WTC11 (cell line): Measurements from ENCODE around the gene ACOXL. TPM values are rescaled to one million over a fixed set of nuclear protein-coding genes. Genes with fewer than 3 reads are reported as not detected.

ENCODE experiments used
- ATAC-seq: fragments of 200-7000 bp; cut with Tn5 transposase; 2 replicates; pipeline ENCODE4 v1.10.0; 2021; ENCODE audit warnings: mild to moderate bottlenecking, moderate library complexity
- CTCF ChIA-PET: fragments of 300-600 bp; sonication (Branson Sonifier 250); formaldehyde crosslinking; loops from one replicate; lab custom pipeline; 2021; ENCODE audit warnings: antibody characterized with exemption; lab: Charles Lee
- POLR2A ChIA-PET: fragments of 350-600 bp; sonication (Branson Sonifier 250); formaldehyde crosslinking; loops from one replicate; lab custom pipeline; 2021; ENCODE audit warnings: antibody characterized with exemption; lab: Charles Lee
- DNase-seq: peaks from one replicate; pipeline ENCODE4 v3.0.0; 2021; ENCODE audit warnings: low spot score
- H3K27ac Mint-ChIP-seq: 2 replicates; pipeline ENCODE4 v1.8.0; 2021; ENCODE audit warnings: mixed read lengths
- H3K27me3 Mint-ChIP-seq: 2 replicates; pipeline ENCODE4 v1.8.0; 2021; ENCODE audit warnings: low read depth, mild to moderate bottlenecking, moderate library complexity, mixed read lengths
- H3K36me3 Mint-ChIP-seq: 2 replicates; pipeline ENCODE4 v1.8.0; 2021; ENCODE audit warnings: mixed read lengths
- H3K4me1 Mint-ChIP-seq: 2 replicates; pipeline ENCODE4 v1.8.0; 2022; ENCODE audit warnings: mixed read lengths
- H3K4me3 Mint-ChIP-seq: 2 replicates; pipeline ENCODE4 v1.8.0; 2021; ENCODE audit warnings: mild to moderate bottlenecking, moderate library complexity, mixed read lengths
- H3K9me3 Mint-ChIP-seq: 2 replicates; pipeline ENCODE4 v1.8.0; 2021; ENCODE audit warnings: mixed read lengths
- ATF2 ChIP-seq: sonication (generic); formaldehyde crosslinking; IDR thresholded peaks from 2 replicates; pipeline ENCODE4 v1.8.1; 2022; ENCODE audit warnings: low read depth, missing genetic modification reagents, borderline replicate concordance
- ATF3 ChIP-seq: sonication (generic); formaldehyde crosslinking; conservative IDR thresholded peaks from 2 replicates; pipeline ENCODE4 v1.8.1; 2022; ENCODE audit warnings: mild to moderate bottlenecking, missing genetic modification reagents
- E2F5 ChIP-seq: sonication (generic); formaldehyde crosslinking; IDR thresholded peaks from 2 replicates; pipeline ENCODE4 v1.8.1; 2022; ENCODE audit warnings: mild to moderate bottlenecking, moderate library complexity, missing genetic modification reagents
- EMX1 ChIP-seq: fragments of 250-450 bp; sonication (Bioruptor Pico); IDR thresholded peaks from 2 replicates; pipeline ENCODE4 v1.8.0; 2021; ENCODE audit warnings: mild to moderate bottlenecking
- ESRRA ChIP-seq: sonication (generic); formaldehyde crosslinking; IDR thresholded peaks from 2 replicates; pipeline ENCODE4 v1.8.1; 2022; ENCODE audit warnings: mild to moderate bottlenecking, missing genetic modification reagents, borderline replicate concordance
- FOXP4 ChIP-seq: sonication (generic); formaldehyde crosslinking; IDR thresholded peaks from 2 replicates; pipeline ENCODE4 v1.8.0; 2022; ENCODE audit warnings: mild to moderate bottlenecking, missing genetic modification reagents
- MYBL2 ChIP-seq: sonication (generic); formaldehyde crosslinking; IDR thresholded peaks from 2 replicates; pipeline ENCODE4 v1.8.1; 2023; ENCODE audit warnings: mild to moderate bottlenecking, moderate library complexity, missing genetic modification reagents
- NFE2L1 ChIP-seq: sonication (generic); formaldehyde crosslinking; IDR thresholded peaks from 2 replicates; pipeline ENCODE4 v1.8.1; 2023; ENCODE audit warnings: missing genetic modification reagents
- PRRX2 ChIP-seq: fragments of 250-450 bp; sonication (Bioruptor Pico); IDR thresholded peaks from 2 replicates; pipeline ENCODE4 v1.8.0; 2021; ENCODE audit warnings: mild to moderate bottlenecking
- RORB ChIP-seq: fragments of 250-450 bp; sonication (Bioruptor Pico); IDR thresholded peaks from 2 replicates; pipeline ENCODE4 v1.9.0; 2021; ENCODE audit warnings: mild to moderate bottlenecking
- TCF7 ChIP-seq: sonication (generic); formaldehyde crosslinking; IDR thresholded peaks from 2 replicates; pipeline ENCODE4 v1.8.0; 2022; ENCODE audit warnings: mild to moderate bottlenecking, low read depth, missing genetic modification reagents, moderate library complexity
- TP53 ChIP-seq: sonication (generic); formaldehyde crosslinking; IDR thresholded peaks from 2 replicates; pipeline ENCODE4 v1.8.1; 2023; ENCODE audit warnings: mild to moderate bottlenecking, missing genetic modification reagents
- USF1 ChIP-seq: sonication (generic); formaldehyde crosslinking; IDR thresholded peaks from 2 replicates; pipeline ENCODE4 v1.8.0; 2022; ENCODE audit warnings: mild to moderate bottlenecking, missing genetic modification reagents
- ZNF232 ChIP-seq: sonication (generic); formaldehyde crosslinking; IDR thresholded peaks from 2 replicates; pipeline ENCODE4 v1.8.0; 2022; ENCODE audit warnings: mild to moderate bottlenecking, missing genetic modification reagents
- ZNF396 ChIP-seq: fragments of 250-450 bp; sonication (Bioruptor Pico); IDR thresholded peaks from 2 replicates; pipeline ENCODE4 v1.8.0; 2021; ENCODE audit warnings: mild to moderate bottlenecking, moderate library complexity, borderline replicate concordance
- ZNF423 ChIP-seq: fragments of 250-450 bp; sonication (Bioruptor Pico); IDR thresholded peaks from 2 replicates; pipeline ENCODE4 v2.1.2; 2022; ENCODE audit warnings: mild to moderate bottlenecking, moderate library complexity
- total RNA-seq: library from RNA; stranded (reverse); gene quantifications from 3 replicates; pipeline ENCODE4 v1.2.3, GENCODE V29; 2021
- TF ChIP-seq, protein P1 (sequence below): sonication (generic); formaldehyde crosslinking; IDR thresholded peaks from 2 replicates; pipeline ENCODE4 v1.8.1; 2023; ENCODE audit warnings: mild to moderate bottlenecking, missing genetic modification reagents
- TF ChIP-seq, protein P2 (sequence below): fragments of 250-450 bp; sonication (Bioruptor Pico); IDR thresholded peaks from 2 replicates; pipeline ENCODE4 v1.9.0; 2021; ENCODE audit warnings: mild to moderate bottlenecking

ACOXL gene
- total RNA-seq, 1 experiment from 2014 or later: 14.9 TPM

- no peak for TF ChIP-seq E2F5 (CRISPR knock-in tag)
- no peak for TF ChIP-seq ATF3
- TF ChIP-seq MYBL2 (CRISPR knock-in tag): no peak
- no peak for TF ChIP-seq ZNF232 (CRISPR knock-in tag)
- no peak for TF ChIP-seq NFE2L1 (CRISPR knock-in tag)
- TF ChIP-seq ESRRA (CRISPR knock-in tag): no peak
- TF ChIP-seq ZNF396: no peak
- no peak for TF ChIP-seq FOXP4
- TF ChIP-seq EMX1: no peak
- no peak for TF ChIP-seq TP53 (CRISPR knock-in tag)
- no peak for TF ChIP-seq ATF2 (CRISPR knock-in tag)
These were observed 172.8 kb downstream of the ACOXL start (continued) for GRCh38 chr2:110905217-110905616.

DNA sequence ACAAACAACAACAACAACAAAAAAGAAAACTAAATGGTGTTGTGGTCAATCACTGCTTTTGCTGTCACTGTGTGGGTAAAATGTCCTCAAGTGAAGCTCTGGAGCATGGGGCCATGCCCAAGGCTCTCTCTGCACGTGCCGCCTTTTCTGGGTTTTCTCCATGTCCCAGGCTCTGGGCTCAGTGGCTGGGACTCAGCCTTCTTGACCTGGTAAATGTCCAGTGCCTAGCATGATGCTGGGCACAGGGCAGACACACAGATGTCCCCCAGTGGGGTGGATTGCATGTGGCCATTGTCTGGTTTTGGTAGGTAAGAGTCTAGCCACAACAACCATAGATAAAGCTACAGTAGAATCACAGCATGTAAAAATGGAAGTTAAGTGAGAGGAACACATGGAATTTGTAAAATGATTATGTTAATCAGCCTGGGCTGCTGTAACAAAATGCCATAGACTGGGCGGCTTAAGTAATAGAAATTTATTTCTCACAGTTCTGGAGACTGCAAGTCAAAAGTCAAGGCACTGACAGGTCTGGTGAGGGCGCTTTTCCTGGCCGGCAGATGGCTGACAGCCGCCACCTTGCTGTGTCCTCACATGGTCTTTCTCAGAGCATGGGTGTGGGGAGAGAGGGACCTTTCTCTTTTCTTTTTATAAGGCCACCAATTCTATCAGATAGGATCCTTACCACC is 174.4 kb downstream of the ACOXL start:
- ChIA-PET POLR2A (no interaction called here), CTCF (interaction anchor here (1.0 kb wide), 1 partner anchor 19 kb away, joined by 3 read pairs; no protein-coding TSS in a partner anchor)
- ATAC-seq (no peak; the same call in 1 of the 2 replicates), DNase-seq (no peak)
- Mint-ChIP-seq H3K36me3 (peaks cover 7% of the 10 kb centered on the region), H3K4me1 (peaks cover 15% of the 10 kb centered on the region), H3K27ac (no peak overlapping the region), H3K27me3 (no peaks in the 10 kb centered on the region; the same call in 1 of the 2 replicates), H3K9me3 (peaks cover 8% of the 10 kb centered on the region), H3K4me3 (no peak overlapping the region)
- TF ChIP-seq TCF7 (CRISPR knock-in tag): no peak
- TF ChIP-seq, protein P1, sequence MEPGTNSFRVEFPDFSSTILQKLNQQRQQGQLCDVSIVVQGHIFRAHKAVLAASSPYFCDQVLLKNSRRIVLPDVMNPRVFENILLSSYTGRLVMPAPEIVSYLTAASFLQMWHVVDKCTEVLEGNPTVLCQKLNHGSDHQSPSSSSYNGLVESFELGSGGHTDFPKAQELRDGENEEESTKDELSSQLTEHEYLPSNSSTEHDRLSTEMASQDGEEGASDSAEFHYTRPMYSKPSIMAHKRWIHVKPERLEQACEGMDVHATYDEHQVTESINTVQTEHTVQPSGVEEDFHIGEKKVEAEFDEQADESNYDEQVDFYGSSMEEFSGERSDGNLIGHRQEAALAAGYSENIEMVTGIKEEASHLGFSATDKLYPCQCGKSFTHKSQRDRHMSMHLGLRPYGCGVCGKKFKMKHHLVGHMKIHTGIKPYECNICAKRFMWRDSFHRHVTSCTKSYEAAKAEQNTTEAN (CRISPR knock-in tag): no peak
- no peak for TF ChIP-seq PRRX2
- TF ChIP-seq RORB (CRISPR knock-in tag): no peak
- no peak for TF ChIP-seq ZNF423 (CRISPR knock-in tag)
- TF ChIP-seq, protein P2, sequence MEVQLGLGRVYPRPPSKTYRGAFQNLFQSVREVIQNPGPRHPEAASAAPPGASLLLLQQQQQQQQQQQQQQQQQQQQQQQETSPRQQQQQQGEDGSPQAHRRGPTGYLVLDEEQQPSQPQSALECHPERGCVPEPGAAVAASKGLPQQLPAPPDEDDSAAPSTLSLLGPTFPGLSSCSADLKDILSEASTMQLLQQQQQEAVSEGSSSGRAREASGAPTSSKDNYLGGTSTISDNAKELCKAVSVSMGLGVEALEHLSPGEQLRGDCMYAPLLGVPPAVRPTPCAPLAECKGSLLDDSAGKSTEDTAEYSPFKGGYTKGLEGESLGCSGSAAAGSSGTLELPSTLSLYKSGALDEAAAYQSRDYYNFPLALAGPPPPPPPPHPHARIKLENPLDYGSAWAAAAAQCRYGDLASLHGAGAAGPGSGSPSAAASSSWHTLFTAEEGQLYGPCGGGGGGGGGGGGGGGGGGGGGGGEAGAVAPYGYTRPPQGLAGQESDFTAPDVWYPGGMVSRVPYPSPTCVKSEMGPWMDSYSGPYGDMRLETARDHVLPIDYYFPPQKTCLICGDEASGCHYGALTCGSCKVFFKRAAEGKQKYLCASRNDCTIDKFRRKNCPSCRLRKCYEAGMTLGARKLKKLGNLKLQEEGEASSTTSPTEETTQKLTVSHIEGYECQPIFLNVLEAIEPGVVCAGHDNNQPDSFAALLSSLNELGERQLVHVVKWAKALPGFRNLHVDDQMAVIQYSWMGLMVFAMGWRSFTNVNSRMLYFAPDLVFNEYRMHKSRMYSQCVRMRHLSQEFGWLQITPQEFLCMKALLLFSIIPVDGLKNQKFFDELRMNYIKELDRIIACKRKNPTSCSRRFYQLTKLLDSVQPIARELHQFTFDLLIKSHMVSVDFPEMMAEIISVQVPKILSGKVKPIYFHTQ (CRISPR knock-in tag): no peak
- TF ChIP-seq USF1 (CRISPR knock-in tag): no peak
